Measurements from ENCODE around the gene FH. TPM values are rescaled to one million over a fixed set of nuclear protein-coding genes. Genes with fewer than 3 reads are reported as not detected.

The FH gene
- total and polyA plus RNA-seq, 10 of the 15 experiments (the other 5 are each of a cell fraction or from before 2014, with no cell fraction given), result 44.7 to 124 (median 76.2) TPM

DNA sequence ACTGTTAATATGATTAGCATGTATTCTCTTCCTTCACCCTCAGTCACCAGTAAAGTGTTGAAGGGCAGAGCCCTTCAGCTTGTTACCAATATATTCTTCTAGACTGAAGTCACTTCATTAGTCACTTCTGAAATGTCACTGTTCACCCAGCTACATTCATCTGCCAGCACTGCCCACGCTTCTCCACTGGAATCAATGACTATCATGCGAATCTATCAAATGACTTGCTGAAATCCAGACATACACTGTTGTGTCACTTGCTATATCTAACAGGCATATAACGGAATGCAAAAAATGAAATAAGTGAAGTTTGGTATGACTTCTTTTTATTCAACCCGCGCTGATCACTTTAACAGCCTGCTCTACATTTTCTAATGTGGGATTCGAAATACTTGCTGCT is 16.1 kb downstream of the FH start:
- Histone ChIP-seq H3K79me2 (ENCODE audit: control insufficient read depth, insufficient read depth, low read length) (no peaks in the 10 kb centered on the region), H3K36me3 (ENCODE audit: control insufficient read depth in 2 of 2, insufficient read depth in 2 of 2, low read length in 1 of 2) (peaks cover 5 to 19% of the 10 kb centered on the region in 2 experiments; a peak in 3 of 4 replicates), H3K9ac (ENCODE audit: control insufficient read depth, insufficient read depth, low read length) (no peak overlapping the region), H3K27me3 (replicated peaks in 1 of 2; ENCODE audit: control insufficient read depth in 2 of 2, insufficient read depth in 2 of 2, low read length in 1 of 2) (no peaks in the 10 kb centered on the region), H3K4me3 (no peak overlapping the region), H3K4me1 (ENCODE audit: control insufficient read depth, insufficient read depth, low read length) (no peaks in the 10 kb centered on the region), H3K4me2 (ENCODE audit: control insufficient read depth, insufficient read depth) (no peak overlapping the region), H3K27ac (ENCODE audit: control insufficient read depth, insufficient read depth) (no peak overlapping the region), H4K20me1 (ENCODE audit: control insufficient read depth, insufficient read depth) (no peaks in the 10 kb centered on the region), H2AFZ (ENCODE audit: control insufficient read depth, low read depth, low read length) (no peak overlapping the region), H3K9me3 (replicated peaks; ENCODE audit: control insufficient read depth, insufficient read depth, low read length) (no peaks in the 10 kb centered on the region)
- WGBS (ENCODE audit: insufficient coverage, insufficient replicate concordance, low lambda C conversion rate, missing lambda C conversion rate), result 95% methylated on average over 6 of the region's 6 CpGs
- ChIA-PET POLR2A (no interaction called here), RAD21 (ENCODE audit: unreplicated experiment) (no interaction called here), SMC1A (ENCODE audit: uncharacterized antibody, unreplicated experiment) (interaction anchor here (0.7 kb wide), 1 partner anchor 331 kb away, joined by 3 read pairs; no protein-coding TSS in a partner anchor), CTCF (interaction anchor here (1.6 kb wide), 1 partner anchor 10 kb away, joined by 4 read pairs; no protein-coding TSS in a partner anchor)
- in situ Hi-C loops (cut with MboI) (no loop called here), intact Hi-C loops (cut with micrococcal nuclease; ENCODE audit: unreplicated experiment) (loop anchor here (5.0 kb wide), 1 partner anchor 616 kb away; no protein-coding TSS in a partner anchor)
- FAIRE-seq, result no peak
- no peak for ATAC-seq
- no TSS peak for BruUV-seq (replicated peaks)
- DNase-seq (ENCODE audit: low read depth, low spot score), result no peak
- TF ChIP-seq HSF1 (IDR thresholded peaks at IDR 0.05; ENCODE audit: low read depth, low read length) (no peak), NRF1 (conservative IDR thresholded peaks at IDR 0.05; ENCODE audit: low read depth, low read length) (no peak), ZZZ3 (IDR thresholded peaks at IDR 0.05; ENCODE audit: control insufficient read depth, insufficient read length, low read depth) (no peak), E2F4 (IDR thresholded peaks at IDR 0.05; ENCODE audit: low read depth, low read length) (no peak), MXI1 (IDR thresholded peaks at IDR 0.05; ENCODE audit: low read depth, low read length) (no peak), REST (IDR thresholded peaks at IDR 0.05; ENCODE audit: low read depth, low read length) (no peak), ATF2 (IDR thresholded peaks at IDR 0.05; ENCODE audit: low read length) (no peak), CHD4 (IDR thresholded peaks at IDR 0.05) (no peak), ZNF24 (IDR thresholded peaks at IDR 0.05) (no peak)
- TF ChIP-seq, protein P1, sequence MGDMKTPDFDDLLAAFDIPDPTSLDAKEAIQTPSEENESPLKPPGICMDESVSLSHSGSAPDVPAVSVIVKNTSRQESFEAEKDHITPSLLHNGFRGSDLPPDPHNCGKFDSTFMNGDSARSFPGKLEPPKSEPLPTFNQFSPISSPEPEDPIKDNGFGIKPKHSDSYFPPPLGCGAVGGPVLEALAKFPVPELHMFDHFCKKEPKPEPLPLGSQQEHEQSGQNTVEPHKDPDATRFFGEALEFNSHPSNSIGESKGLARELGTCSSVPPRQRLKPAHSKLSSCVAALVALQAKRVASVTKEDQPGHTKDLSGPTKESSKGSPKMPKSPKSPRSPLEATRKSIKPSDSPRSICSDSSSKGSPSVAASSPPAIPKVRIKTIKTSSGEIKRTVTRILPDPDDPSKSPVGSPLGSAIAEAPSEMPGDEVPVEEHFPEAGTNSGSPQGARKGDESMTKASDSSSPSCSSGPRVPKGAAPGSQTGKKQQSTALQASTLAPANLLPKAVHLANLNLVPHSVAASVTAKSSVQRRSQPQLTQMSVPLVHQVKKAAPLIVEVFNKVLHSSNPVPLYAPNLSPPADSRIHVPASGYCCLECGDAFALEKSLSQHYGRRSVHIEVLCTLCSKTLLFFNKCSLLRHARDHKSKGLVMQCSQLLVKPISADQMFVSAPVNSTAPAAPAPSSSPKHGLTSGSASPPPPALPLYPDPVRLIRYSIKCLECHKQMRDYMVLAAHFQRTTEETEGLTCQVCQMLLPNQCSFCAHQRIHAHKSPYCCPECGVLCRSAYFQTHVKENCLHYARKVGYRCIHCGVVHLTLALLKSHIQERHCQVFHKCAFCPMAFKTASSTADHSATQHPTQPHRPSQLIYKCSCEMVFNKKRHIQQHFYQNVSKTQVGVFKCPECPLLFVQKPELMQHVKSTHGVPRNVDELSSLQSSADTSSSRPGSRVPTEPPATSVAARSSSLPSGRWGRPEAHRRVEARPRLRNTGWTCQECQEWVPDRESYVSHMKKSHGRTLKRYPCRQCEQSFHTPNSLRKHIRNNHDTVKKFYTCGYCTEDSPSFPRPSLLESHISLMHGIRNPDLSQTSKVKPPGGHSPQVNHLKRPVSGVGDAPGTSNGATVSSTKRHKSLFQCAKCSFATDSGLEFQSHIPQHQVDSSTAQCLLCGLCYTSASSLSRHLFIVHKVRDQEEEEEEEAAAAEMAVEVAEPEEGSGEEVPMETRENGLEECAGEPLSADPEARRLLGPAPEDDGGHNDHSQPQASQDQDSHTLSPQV (IDR thresholded peaks at IDR 0.05), result no peak
